CD4-positive, alpha-beta T cell treated with Interleukin-17A for 1 hour (primary cell): ENCODE results near the gene SSC5D.

Experiments
- DNase-seq: peaks from one replicate; pipeline ENCODE4 v3.0.0-alpha.2; 2020

The SSC5D gene

DNA sequence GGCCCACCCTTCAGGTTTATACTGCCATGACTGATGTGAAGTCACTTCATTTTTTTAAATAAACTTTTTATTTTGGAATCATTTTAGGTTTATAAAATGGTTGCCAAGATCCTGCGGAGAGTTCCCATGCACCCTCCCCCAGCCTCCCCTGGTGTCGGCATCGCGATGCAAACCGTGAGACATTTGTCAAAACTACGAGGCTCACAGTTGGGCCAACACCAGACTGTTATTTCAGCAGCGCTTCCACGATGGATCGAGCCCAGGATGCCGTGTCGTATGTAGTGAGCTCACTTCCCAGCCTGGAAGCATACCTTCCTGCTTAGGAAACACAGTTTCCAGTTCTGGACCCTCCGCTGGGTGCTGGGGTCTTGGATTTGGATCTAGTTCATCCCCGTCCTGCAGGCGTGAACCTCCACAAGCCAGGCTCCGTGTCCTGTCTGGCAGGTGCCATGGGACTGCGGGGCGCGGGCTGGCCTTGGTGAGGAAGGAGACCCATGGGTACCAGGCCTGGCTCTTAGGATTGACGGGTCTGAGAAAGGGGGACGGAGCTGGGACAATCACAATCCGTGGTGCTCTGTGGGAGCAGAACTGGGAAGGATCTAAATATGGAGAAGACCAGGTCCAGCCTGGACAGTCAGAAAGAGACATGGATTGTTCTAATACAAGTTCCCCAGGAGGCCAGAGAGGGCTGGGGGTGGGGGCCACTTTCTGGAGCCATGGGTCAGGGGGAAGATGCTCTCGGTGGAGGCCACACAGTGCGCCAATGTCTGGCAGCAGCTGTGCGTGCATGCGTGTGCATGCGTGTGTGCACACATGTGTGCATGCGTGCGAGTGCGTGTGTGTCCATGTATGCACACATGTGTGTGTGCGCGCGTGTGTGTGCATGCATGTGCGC is 51.1 kb downstream of the SSC5D start:
- DNase-seq, result no peak

DNA sequence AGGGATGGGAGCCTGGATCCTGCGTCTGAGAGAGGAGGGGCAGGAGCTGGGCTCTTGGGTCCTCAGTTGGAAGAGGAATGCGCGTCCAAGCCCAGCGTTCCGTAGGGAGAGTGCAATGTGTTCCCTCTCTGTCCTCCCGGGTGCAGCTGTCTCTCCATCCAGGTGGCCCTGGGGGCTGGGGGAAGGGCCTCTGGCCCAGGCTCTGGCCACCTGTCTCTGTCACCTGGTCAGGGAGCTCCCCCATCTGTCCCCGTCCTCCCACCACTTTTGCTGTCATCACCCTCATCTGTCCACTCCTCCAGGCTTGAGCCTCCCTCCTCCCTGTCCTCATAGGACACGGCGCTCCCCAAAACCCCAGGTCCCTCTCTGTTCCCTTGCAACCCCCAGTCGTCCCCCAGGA is 52.4 kb downstream of the SSC5D start:
- DNase-seq, result no peak

DNA sequence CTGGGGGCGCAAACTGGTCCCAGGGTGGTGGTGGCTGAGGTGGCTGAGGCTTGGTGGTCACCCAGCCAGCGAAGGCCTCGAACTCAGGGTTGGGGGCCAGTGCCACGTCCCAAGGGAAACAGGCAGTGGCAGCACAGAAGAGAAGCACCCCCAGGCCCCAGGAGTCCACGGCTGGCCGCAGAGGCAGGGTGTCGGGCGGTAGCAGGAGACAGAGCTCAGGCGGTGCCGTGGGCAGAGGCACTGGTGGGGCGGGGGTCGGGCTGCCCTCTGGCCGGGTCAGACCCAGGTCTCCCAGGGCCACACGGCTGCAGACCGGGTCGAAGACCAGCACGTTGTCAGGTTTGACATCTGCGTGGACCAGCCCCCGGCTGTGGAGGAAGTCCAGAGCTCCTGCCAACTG is 52.9 kb downstream of the SSC5D start:
- no peak for DNase-seq

- DNase-seq, result no peak
These were observed 54.1 kb downstream of the SSC5D start for GRCh38 chr19:55542292-55542855.

DNA sequence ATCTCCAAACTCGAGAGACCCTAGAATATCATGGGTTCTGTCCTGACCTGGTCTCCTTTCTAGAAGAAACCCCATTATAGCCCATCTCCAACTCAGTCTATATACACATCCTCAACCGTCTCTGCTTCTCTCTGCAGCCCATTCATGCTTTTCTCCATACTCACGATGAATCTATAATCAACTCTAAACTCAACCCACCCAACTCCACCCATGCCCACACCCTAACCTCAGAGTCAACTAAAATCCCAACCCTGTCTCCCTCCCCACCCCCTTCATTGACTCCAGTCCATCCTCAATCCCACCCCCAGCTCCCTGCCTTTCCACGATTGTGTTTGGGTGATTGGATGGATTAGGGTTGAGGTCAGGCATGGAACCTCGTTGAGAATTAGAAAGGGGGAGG is 55.3 kb downstream of the SSC5D start:
- DNase-seq, result no peak

DNA sequence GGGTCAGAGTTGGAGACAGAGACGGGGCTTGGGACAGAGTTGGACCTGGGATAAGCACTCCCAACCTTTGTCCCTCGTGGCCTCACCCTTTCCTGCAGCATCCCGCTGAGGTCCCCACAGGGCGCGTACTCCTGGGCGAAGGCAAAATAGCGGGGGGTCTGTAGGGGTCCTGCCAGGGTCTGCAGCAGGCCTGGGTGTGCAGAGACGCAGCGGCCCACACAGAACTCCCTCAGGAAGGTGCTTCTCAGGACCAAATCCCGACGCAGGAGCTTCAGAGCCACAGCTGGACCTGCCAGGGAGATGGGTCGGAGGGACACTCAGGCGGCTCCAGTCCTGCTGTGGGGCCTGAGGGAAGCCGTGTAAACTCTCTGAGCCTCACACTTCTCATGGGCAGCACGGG is 55.8 kb downstream of the SSC5D start:
- DNase-seq, result no peak

GRCh38 chr19:55544776-55545439 is 56.7 kb downstream of the SSC5D start:
- no peak for DNase-seq

GRCh38 chr19:55545443-55545842 is 57.2 kb downstream of the SSC5D start, which contains the start of gene SBK3:
Gene SBK3 (minus strand): TSS chr19:55545543. CDS start chr19:55545543, 0 bp downstream.
- no peak for DNase-seq

- no peak for DNase-seq
These were observed 57.8 kb downstream of the SSC5D start for GRCh38 chr19:55546011-55546410.

- no peak for DNase-seq
These were observed 58.8 kb downstream of the SSC5D start for GRCh38 chr19:55546822-55547614.

DNA sequence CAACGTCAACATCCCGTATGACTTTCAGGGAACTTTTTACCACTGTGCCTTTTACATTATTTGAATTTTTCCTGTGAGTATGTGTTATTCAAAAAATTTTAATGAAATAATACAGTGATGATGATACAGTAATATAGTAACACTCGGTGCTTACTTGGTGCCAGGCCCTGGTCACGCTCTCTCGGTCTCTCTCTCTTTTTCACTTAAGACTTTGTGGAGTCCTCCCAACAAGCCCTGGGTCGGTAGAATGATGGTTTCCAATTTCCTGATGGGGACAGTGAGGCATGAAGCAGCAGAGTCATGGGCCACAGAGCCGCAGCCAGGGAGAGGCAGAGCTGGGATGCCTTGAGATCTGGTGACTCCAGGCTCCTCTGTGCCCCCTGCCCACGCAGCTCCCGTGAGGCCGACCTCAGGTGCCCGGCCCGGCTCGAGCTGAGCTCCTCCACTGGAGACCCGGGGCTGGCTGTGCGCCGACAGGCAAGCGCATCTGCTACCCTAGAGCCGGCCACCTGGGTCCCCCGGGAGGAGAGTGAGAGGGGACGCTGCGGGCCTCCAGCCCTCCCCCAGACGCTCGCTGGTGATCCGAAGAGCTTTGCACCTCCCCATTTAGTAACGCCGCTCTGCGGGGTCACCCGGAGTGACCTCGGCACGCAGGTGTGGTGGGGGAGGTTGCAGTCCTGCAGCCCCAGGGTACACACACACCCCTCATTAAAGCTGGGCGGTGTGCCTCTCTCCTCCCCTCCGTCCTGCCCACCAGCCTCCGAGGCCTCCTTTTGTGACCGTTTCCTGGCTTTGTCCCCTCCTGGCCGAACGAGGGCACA is 61.5 kb downstream of the SSC5D start:
- no peak for DNase-seq

DNA sequence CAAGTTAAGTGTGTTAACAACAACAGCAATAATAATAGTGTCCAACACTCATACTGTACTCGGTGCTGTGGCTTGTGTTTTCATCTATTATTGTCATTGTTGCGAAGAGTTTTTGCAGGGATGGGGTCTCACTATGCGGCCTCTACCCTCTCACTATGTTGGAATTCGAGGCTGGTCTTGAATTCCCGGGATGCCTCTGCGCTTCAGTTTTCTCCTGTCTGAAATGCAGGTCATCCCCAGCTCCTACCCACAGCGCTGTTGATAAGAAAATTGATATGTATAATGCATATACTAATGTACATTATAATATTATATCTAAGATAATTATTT is 62.0 kb downstream of the SSC5D start:
- DNase-seq, result no peak

DNA sequence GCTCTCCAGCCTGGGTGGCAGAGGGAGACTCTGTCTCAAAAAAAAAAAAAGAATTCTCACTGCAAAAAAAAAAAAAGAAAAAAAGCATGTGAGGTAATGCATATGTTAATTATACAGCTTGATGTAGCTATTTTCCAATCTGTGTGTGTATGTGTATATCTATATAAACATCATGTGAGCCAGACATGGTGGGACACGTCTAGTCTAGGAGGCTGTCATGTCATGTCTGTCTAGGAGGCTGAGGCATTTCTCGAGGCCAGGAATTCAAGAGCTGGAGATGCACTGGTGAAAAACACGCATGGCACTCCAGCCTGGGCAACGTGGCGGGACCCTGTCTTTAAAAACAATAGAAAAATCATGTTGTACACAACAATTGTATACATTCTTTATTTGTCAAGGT is 64.0 kb downstream of the SSC5D start:
- no peak for DNase-seq

GRCh38 chr19:55552620-55553019 is 64.4 kb downstream of the SSC5D start:
- no peak for DNase-seq

DNA sequence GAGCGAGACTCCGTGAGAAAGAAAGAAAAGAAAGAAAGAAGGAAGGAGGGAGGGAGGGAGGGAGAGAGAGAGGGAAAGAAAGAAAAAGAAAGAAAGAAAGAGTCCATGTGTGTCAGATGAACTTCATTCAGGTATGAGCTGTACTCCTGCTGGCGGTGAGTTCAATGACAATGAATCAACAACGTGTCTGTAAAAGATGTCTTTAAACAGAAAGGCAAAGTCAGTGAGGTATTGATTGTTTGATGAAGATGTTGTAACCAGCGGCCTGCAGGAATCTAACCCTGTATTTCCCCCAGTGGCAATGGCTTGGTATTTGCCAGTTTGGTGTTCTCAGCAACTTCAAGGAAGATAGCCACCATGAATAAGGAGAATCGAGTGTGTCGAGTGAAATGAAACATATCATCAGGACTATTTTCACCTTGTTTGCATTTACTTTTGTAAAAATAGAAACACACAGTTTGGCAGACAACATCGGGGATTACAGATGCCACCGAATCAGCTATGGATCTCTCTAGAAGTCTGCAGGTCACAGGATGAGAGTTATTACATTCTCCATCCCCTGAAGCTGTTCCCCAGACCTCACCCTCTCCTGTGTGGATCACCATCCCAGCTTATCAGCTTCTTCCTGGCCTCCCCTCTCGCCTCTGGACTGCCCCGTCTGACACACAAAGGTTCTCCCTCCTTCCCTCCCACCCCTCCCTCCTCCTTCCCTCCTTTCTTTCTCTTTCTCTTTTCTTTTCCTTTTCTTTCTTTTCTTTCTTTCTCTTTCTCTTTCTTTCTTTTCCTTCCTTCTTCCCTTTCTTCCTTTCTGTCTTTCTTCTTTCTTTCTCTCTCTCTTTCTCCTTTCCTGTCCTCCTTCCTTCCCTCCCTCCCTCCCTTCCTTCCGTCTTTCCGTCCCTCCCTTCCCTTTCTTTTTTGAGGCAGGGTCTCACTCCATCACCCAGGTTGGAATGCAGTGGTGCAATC is 65.3 kb downstream of the SSC5D start:
- DNase-seq, result no peak

DNA sequence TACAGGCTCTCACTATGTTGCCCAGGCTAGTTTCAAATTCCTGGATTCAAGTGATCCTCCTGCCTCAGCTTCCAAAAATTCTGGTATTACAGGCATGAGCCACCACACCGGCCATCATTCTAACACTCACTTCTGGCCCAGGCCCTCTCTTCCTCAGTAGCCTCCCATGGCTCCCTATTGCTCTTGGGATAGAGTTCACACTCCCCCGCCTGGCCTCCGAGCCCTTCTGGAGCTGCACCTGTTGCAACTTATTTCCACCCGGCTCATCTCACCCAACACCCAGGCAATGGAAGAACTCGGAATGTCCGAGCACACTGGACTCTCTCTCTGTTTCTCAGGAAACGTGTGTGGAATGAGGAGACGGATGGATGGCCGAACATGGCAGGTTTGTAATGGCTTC is 66.1 kb downstream of the SSC5D start:
- DNase-seq, result no peak

- no peak for DNase-seq
These were observed 66.5 kb downstream of the SSC5D start for GRCh38 chr19:55554741-55555152.

DNA sequence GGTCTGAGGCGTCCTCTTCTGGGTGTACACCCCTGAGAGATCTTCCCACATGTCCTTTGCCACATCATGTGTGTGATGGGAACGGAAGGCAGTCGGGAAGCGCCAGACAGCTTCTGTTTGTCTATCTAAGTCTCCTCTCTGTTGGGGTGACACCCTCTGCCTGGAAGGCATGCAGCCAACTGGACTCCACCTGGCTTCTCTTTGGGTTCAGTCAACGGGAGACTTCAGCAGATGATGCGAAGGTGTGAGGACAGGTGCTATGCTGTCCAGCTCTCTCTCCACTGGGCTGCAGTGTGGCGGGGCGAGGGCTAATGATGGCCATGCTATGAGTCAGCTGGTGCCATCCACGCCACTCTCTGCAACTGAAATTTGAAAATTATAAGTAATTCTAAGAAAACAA is 71.4 kb downstream of the SSC5D start:
- no peak for DNase-seq

GRCh38 chr19:55563261-55563690 is 75.0 kb downstream of the SSC5D start:
- no peak for DNase-seq

- no peak for DNase-seq
These were observed 78.6 kb downstream of the SSC5D start for GRCh38 chr19:55566823-55567222.

DNA sequence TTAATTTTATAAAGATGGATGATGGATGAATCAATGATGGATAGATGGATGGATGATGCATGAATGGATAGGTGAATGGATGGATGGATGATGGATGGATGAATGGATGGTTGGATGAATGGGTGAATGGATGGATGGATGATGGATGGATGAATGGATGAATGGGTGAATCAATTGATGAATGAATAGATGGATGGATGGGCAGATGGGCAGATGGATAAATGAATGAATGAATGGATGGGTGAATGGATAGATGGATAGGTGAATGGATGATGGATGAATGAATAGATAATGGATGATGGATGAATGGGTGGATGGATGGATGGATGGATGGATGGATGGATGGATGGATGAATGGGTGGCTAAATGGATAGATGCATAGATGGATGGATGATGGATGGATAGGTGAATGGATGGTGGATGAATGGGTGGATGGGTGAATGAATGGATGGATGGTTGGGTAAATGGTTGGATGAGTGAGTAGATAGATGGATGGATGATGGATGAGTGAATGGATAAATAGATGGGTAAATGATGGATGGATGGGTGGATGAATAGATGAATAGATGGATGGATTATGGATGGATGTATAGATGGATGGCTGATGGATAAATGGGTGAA is 79.6 kb downstream of the SSC5D start:
- DNase-seq, result no peak
